GM18868 (cell line): Measurements from ENCODE around the gene CYSLTR2.

Source experiments
- ATAC-seq: cut with Tn5 transposase; IDR thresholded peaks from one replicate; pipeline ENCODE4 v1.9.1; 2021; ENCODE audit warnings: mild to moderate bottlenecking, moderate library complexity; ENCODE audit not compliant: unreplicated experiment

CYSLTR2 gene

DNA sequence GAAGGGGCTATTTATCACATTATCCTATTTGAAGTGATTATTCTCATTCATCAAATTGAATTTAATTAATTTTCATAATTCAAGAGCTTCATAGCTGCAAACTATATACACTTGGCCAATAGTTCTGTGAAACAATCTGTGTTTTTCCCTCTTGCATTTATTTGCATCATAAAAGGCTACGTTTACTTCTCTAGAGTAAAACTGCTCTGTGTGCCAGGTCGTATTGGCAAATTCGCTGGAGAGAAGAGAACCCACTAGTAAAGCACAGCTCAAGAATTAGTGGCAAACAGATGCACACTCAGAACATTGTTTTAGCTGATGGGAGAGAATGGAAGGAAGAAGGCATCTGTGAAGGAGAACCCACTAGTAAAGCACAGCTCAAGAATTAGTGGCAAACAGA, 81.8 kb downstream of the CYSLTR2 start:
- ATAC-seq: no peak

DNA sequence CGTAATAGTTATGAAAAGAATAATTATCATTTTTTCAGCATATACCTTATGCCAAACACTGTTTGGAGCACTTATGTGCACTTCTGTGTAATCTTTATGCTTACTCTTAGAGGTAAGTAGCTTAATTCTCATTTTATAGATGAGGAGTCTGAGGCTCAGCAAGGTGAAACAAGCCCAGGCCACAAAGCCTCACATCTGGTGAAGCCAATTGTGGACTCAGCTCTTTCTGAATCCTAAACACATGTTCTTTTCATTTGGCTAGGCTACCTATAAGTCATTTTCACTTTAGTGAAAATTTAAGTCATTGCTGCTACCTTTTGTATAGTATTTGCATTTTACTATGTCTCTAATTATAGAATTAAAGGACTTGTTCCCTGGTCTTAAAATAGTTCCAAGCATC, 84.0 kb downstream of the CYSLTR2 start:
- no peak for ATAC-seq

DNA sequence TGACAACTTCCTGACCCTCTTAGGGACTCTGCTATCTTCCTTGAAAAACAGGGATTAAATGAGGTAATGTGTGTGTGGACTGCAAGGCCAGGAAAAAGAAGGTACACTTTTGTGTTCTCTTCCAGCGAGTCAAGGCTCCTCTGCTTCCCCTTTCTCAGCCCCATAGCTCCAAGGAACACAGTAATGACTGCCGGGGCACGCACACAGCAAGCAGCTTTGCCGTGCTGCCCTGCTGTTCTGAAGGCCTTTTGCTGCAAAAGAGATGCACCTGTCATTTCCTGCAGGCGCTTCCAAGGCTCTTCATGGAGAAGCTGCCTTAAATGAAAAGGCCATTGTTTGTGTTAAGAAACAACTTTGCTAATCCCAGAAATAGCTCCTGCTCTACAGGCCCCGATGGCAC, 84.6 kb downstream of the CYSLTR2 start:
- ATAC-seq: no peak

DNA sequence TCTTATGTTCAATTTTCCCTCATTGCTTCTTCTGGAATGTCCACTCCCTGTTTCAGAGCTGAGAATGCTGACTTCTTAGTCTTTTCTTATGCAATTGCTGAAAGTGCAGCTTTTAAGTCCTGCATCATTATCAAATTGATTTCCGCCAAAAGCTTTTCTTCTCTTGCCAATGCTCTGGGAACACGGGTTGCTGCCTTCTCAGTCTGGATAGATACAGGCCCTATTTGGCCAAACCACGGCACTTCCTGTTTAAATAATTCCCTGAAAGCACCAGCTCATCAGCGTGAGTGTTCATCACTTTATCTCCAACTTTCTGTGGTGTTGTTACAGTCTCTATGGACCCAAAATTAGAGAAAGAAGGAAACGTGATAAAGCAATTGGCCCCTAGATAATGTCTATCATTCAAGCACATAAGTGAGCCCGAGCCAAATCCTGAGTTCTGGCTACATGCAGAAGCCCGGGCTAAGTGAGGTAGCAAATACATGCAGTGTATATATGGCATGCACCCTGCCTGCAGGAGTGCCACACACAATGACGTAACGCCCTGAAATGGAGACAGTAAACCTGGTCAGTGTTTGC, 85.7 kb downstream of the CYSLTR2 start:
- ATAC-seq: no peak

DNA sequence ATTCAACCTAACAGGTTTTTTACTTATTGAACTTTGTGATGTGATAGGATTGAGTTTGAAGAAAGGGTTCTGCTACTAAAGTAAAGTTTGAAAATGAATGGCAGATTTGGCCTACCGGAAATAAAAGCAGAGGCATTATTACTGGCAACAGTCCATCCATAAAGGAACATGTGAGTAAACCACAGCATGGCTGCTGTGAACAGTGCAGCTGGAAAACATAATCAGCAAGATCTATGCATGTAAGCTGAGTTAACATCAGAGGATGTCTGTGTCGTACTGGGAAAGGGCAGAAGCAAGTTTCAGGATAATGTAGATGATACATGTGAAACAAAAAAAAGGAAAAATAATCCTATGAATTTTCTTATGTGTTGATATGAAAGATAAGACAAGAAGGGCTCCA, 87.6 kb downstream of the CYSLTR2 start:
- no peak for ATAC-seq

DNA sequence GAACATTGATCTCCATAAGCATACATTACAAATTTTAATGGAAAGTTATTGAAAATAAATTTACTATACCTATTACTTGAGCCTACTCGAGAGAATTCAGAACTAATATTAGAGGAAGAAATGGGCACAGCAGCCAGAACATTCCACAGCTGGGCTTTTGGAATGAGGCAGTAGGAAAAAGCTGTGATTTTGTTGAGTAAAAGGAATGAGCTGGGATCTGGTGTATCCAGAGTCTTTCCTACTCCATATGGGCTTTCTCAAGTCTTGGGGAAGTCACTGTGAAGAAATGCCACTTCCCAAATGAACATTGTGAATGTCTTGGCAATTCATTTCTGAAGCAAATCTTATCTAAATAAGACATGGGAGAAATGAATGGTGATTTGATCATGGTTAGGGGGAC, 93.1 kb downstream of the CYSLTR2 start:
- no peak for ATAC-seq

DNA sequence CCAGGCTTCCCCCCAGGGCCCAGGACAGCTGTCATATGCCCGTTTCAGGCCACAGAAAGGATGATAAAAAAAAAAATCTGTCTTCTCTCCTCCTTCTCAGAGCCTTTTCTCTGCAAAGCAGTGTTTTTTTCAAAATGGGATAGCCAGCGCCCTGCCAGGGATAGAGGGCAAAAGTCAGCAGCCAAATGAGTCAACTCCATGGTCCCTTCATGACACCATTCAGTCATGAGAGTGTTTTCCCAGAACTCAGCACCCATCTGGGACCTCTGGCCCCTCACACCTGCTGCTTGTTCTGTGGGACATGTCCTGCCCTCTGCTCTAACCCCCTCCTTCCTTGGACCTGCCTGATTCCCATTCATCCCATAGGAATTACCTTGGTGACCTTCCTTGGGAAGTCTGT, 95.0 kb downstream of the CYSLTR2 start:
- ATAC-seq: no peak

DNA sequence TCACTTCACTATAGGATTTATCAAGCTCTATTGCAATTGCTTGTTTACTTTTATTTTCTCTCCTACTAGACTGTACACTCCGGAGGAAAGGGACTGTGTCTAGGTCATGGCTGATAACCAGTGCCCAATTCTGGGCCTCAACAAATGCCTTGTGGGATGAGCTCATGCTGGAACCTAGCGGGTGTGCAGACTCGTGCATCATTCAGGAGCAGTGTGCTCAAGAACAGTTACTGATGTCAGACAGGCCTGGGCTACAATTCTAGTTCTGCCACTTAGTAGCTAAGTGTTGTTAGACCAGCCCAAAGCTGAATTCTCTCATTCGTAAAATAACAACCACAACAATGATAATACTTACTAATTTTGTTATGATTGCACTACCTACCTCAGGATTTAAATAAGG, 95.4 kb downstream of the CYSLTR2 start:
- ATAC-seq: peak; percentile 11

DNA sequence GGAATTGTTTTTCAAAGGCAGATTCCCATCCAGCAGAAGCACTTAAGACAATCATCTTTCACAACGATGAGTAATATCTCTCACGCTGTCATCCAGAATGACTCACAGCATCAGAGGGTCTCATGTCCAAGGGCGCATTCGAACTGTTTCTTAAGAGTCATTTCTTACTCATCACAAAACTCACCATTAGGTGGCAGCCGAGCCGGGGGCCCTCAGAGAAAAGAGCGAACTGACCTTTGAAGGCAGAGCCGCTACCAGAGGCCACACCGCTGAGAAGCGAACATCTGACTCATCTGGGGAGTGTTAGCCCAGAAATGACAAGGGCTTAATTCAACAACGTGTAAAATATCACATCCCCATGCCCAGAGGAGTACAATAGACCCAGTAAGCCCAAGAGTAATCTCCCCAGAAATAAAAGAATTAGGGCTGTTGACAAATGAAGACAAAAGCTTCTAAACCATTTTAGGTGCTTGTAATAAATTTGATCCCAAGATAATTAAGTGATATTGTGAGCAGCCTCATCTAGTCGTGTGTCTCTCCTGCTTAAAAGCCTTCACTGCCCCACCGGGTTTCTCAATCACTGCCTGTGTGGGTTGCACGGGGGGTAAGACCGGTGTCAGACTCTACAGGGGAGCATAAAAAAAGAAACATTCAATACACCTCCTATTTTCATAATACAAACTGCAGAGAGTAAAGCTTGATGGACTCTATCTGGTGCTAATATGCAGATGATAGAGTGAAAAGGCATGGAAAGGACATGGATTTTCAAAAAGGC, 96.2 kb downstream of the CYSLTR2 start:
- peak; percentile 95 for ATAC-seq

DNA sequence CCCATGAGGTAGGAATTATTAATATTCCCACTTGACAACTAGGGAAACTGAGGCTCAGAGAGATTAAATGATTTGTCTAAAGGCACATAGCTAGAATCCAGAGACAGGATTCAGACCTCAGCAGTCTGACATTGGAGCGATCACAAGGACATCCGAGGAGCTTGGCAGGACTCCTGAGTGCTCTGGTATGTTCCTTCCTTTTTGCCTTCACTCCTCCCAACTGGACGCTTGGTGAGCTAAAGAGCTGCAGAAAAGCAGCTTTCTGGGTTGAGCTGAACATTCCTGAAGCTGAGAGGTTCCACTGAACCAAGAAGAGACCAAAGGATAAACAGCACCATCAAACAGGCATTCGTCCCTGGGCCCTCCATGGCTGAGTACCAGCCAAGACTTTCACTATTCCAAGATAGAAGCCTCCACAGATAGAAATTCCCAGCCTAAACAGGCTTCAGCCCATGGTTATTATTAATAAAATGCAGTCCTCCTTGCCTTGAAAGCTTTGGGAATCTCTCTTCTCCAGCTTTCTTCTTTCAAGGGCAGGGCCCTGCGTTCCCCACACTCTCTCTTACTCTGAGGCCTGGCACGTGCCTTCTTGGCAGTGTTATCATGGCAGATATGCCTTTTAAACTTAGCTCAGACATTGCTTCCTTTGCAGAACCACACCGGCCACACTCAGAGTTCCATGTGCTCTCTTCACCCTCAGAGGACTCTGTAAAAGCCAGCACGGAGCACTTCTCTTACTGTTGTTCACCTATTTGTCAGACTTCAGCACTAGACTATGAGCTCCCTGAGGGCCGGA, 97.1 kb downstream of the CYSLTR2 start:
- ATAC-seq: no peak

DNA sequence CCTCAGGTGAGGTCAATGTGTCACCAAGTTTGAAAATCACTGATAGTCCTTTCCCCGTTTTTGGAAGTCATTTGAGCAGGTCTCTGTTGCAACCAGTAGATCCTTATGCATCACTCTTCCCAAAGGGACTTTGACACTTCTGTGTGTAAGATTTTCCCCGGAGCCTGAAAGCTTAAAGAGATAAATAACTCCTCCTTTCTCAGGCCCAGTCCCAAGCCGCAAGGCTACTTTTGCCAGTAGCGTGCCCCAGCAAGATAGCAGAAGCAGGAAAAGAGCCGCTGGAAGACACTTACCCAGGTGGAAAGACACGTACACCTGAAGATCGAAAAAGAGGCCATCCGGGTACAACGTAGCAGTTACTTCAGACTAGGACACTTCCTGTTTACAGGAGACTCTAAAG, 106.9 kb downstream of the CYSLTR2 start:
- no peak for ATAC-seq
